Glomerular endothelial cell (primary cell): Measurements from ENCODE around the gene MT3. TPM values are rescaled to one million over a fixed set of nuclear protein-coding genes. Genes with fewer than 3 reads are reported as not detected.

Experiments used
- DNase-seq: peaks from one replicate; pipeline ENCODE4 v3.0.0-alpha.2; 2011; ENCODE audit warnings: low read depth, low spot score; ENCODE audit errors: extremely low read depth
- total RNA-seq: library from RNA; depleted of rRNA; stranded (reverse); fragments of >200 nt; gene quantifications from 2 replicates; pipeline ENCODE4 v1.2.3, GENCODE V29; 2015

Gene MT3
- not detected in 2 replicates for total RNA-seq

- no peak for DNase-seq
Observed at GRCh38 chr16:56589141-56590039, at the start of gene MT3. Gene MT3 (plus strand): TSS chr16:56589528. CDS start chr16:56589591, 63 bp downstream.

DNA sequence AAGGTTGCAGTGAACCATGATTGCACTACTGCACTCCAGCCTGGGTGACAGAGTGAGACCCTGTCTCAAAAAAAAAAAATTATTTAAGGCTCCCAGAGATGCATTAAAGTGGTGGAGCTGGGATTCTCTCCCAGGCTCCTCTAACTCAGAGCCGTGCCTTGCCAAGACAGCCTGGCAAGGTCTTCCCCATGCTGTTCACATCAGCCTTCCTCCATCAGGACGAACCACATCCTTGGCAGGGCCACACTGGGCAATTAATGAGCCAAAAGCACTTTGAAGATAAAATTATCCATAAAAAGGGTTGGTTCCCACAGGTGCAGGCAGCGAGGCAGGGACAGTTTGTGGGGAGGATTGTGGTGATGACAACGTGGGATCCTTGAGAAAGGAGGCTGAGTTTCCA is 49.7 kb upstream of the MT3 start:
- no peak for DNase-seq

DNA sequence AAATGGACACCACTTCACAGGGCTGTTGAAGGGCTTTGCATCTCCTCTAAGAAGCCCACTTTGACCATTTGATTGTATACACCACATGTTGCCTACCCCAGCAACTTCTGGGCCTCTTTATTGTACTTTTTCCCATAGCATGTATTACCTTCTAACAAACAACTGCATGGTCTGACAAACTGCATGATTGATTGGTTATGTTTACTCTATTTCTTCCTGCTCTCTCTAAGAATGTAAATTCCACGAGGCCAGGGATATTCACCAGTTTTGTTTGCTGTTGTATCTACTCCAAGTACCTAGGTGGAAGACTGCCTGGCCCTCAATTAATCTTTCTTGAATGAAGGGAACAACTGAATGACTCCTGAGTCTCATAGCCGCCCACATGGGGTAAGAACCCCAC is 47.3 kb upstream of the MT3 start:
- DNase-seq, result no peak

GRCh38 chr16:56547120-56547948 is 42.0 kb upstream of the MT3 start:
- no peak for DNase-seq

DNA sequence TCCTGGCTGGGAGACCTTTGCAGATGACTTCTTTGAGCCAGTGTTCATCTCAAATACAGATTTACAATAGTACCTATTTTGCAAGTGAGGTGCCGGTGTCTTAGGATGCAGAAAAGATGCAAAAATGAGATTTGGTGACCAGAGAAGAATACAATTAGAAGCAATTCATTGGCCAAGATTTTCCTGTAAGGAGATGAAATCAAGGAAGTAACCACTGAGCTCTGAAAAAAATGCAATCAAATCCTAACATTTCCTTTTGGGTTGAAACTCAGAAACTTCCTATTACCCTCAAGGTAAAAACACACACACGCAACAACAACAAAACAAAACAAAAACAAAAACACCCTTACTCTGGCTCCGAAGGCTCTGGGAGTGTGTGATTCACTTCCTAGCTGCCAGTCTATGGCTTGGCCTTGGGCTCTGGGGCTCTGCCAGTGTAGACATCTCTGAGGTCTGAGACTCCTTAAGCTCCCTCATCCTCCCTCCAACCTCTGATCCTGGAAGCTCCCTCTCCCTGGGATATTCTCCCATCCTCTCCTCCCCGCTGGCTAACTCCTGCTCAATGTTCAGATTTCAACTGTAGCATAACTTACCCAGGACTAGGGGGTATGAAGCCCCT is 41.3 kb upstream of the MT3 start:
- DNase-seq, result no peak

- DNase-seq, result no peak
Observed at GRCh38 chr16:56549161-56549560, 40.2 kb upstream of the MT3 start.

DNA sequence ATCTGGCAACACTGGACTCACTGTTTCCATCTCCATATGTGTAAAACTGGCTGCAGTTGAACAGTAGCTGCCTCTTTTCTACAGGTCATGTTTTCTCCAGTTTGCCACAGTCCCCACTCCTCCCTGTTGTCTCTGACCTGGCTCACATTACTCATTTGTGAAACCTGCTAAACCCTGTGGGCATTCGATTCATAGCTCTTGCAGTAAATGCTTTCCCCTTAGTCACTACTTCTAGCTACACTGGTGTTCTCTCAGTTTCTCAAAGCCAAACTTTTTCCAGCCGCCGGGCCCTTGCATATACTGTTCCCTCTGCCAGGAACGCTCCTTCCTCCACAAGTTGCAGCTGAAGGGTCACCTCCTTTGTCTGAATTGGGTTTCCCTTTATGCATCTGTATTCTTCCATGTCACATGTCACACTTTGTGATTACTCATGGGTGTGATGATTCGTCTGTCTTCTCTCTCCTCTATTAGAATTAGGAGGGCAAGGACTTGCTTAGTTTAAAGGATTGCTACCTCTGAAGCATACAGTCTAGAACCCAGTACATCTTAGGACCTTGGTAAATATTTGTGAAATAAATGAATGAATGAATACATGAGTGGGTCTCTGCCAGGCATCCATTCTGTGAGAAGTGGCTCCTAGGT is 39.5 kb upstream of the MT3 start:
- DNase-seq, result no peak

GRCh38 chr16:56551796-56552738 is 37.3 kb upstream of the MT3 start:
- no peak for DNase-seq

DNA sequence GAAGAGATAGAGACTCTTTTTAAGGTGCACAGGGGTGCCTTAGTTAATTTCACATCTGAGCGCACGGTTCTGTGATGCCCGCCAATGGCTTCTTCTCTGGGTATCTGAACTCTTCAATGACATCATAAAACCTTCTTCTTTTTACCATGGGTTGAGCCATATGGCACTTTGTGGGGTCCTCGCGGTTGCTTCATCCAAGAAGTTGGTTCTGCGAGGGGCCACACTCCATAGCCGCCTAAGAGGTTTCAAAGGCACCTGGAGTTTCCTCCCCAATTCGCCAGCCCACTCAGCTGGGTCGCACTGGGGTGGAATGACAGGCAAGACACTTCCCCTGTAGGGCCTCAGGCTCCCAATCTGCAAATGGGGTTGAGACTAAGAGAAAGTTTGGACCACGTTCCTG is 34.9 kb upstream of the MT3 start:
- DNase-seq, result no peak

GRCh38 chr16:56558024-56558747 is 31.1 kb upstream of the MT3 start:
- DNase-seq, result no peak

GRCh38 chr16:56559109-56559508 is 30.2 kb upstream of the MT3 start:
- DNase-seq, result no peak

- no peak for DNase-seq
Observed at GRCh38 chr16:56560447-56560846, 28.9 kb upstream of the MT3 start.

- DNase-seq, result no peak
Observed at GRCh38 chr16:56561126-56561525, 28.2 kb upstream of the MT3 start.

- no peak for DNase-seq
Observed at GRCh38 chr16:56564793-56565477, 24.4 kb upstream of the MT3 start, which contains the start of gene MT4. Gene MT4 (plus strand): TSS chr16:56565073. CDS start chr16:56565129, 56 bp downstream.

DNA sequence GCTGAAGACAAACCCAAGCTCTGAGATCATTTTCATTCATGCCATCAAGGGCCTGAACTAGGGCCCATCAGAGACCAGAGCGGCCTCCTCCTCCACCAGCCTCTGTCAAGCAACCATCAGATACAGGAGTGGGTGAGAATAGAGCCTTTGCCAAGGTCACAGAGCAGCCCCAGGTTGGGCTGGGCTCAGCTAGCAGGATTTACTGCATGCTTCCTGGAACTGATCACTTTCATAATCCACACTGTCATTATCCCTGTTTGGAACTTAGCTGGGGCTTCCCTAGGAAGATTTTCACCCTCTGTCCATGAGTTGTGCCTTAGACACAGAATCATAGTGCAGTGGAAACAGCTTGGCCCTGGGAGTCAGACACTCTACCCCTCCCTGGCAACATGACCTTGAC is 19.4 kb upstream of the MT3 start:
- no peak for DNase-seq

DNA sequence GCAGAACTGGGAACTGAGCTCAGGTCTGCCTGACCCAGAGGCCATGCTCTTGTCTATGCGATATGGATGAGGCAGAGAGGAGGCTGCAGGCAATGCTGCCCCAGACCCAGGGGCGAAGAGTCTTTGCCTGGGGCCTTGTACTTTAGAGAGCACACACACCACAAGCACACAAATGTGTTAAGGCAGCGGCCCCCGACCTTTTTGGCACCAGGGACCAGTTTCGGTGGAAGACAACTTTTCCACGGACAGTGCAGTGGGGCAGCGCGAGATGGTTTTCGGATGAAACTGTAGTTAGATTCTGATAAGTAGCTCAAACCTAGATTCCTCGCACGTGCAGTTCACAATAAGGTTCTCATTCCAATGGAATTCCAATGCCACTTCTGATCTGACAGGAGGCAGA is 17.8 kb upstream of the MT3 start:
- DNase-seq, result no peak

DNA sequence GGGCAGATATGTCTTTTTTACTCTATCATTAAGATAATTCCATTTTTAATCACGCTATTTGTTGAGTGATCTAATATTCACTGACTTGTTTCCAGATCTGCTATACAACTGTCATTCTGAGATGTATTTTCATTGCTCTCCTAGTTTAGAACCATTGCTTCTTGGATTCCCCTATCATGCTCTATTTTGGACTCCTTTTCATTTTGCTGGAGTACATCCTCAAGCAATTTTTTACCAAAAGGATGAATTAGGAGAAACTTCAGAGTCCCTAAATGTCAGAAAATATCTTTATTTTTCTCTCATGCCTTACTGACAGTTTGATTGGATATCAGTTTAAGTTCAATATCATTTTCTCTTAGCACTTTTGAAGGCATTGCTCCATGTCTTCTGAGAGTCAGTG is 14.7 kb upstream of the MT3 start:
- DNase-seq, result no peak

GRCh38 chr16:56576585-56577299 is 12.6 kb upstream of the MT3 start:
- no peak for DNase-seq
